ENCODE data around the gene ALDH8A1. TPM values are rescaled to one million over a fixed set of nuclear protein-coding genes. Genes with fewer than 3 reads are reported as not detected.

ALDH8A1 gene
- polyA plus RNA-seq, 1 of the 3 experiments (the other 2 are of a cell fraction) = 0.25 TPM

DNA sequence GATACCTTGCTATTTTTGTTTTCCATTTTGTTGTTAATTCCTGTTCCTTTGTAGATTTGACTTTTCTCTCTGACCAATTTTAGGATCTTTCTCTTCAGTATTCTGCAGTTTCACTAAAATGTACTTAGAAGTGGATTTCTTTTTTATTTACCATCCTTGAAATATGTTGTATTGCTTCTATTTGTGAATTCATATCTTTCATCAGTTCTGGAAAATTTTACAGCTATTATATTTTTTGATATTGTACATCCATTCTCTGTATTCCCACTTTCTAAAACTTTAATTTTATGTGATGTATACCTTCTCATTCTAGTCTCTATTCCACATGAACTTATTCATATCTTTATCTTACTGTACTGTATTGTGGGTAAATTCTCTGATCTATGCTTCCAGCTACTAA, 9.7 kb upstream of the ALDH8A1 start:
- Histone ChIP-seq H3F3A (replicated peaks; ENCODE audit: insufficient read depth) (no peaks in the 10 kb centered on the region), H2AFZ (ENCODE audit: low read depth) (no peak overlapping the region), H3K27me3 (ENCODE audit: insufficient read depth) (no peaks in the 10 kb centered on the region), H3K9me2 (no peaks in the 10 kb centered on the region), H3K4me1 (ENCODE audit: control insufficient read depth in 1 of 2, insufficient read depth in 2 of 2, low read depth in 1 of 2, low read length in 1 of 2) (peaks cover 0 to under 1% of the 10 kb centered on the region in 2 experiments; a peak in 1 of 4 replicates), H3K36me3 (replicated peaks in 1 of 2; ENCODE audit: control insufficient read depth in 1 of 2, insufficient read depth in 2 of 2, low read length in 1 of 2) (peaks cover 28 to 65% of the 10 kb centered on the region in 2 experiments), H3K4me3 (ENCODE audit: low read depth in 2 of 2, low read length in 1 of 2) (no peak overlapping the region), H3K27ac (ENCODE audit: low read depth in 2 of 2, low read length in 1 of 2) (no peak overlapping the region), H3K4me2 (no peak overlapping the region), H4K20me1 (ENCODE audit: insufficient read depth) (no peaks in the 10 kb centered on the region), H3K9me3 (peaks cover 18% of the 10 kb centered on the region; the same call in 1 of the 2 replicates), H3K9ac (no peak overlapping the region), H3K79me2 (ENCODE audit: insufficient read depth) (no peaks in the 10 kb centered on the region)
- DNase-seq = no peak
- POLR2A ChIA-PET = no interaction called here
- CTCF ChIA-PET = interaction anchor here (1.5 kb wide), 1 partner anchor 10 kb away, joined by 4 read pairs; the partner anchor contains the start of gene ALDH8A1
- TF ChIP-seq GATA2 (CRISPR knock-in tag; IDR thresholded peaks at IDR 0.05) = no peak

DNA sequence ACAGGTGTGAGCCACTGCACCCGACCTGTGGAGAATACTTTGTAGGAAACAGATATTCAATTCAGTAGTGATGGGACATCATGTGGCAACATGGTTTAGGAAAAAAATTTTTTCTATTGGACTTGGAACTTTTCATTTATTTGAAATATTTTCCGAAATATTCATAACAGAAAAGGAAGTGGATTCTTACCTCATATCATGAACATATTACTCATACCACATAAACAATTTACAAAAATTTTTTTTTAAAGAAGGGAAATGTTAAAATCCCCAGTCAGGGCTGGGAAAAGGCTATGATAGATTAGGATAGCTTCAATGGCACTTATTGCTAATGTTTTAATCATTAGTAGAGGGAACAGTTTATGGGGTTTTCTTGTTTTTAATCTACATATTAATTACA, 6.8 kb upstream of the ALDH8A1 start:
- Histone ChIP-seq H3K36me3 (replicated peaks in 1 of 2; ENCODE audit: control insufficient read depth in 1 of 2, insufficient read depth in 2 of 2, low read length in 1 of 2) (peaks cover 14 to 36% of the 10 kb centered on the region in 2 experiments), H2AFZ (ENCODE audit: low read depth) (no peak overlapping the region), H3K79me2 (ENCODE audit: insufficient read depth) (no peaks in the 10 kb centered on the region), H3K4me1 (ENCODE audit: control insufficient read depth in 1 of 2, insufficient read depth in 2 of 2, low read depth in 1 of 2, low read length in 1 of 2) (no peaks in the 10 kb centered on the region), H3K9me3 (peaks cover 18% of the 10 kb centered on the region; the same call in 1 of the 2 replicates), H3K9ac (no peak overlapping the region), H3K27me3 (ENCODE audit: insufficient read depth) (no peaks in the 10 kb centered on the region), H4K20me1 (ENCODE audit: insufficient read depth) (no peaks in the 10 kb centered on the region), H3F3A (replicated peaks; ENCODE audit: insufficient read depth) (no peaks in the 10 kb centered on the region), H3K4me2 (no peak overlapping the region), H3K9me2 (no peaks in the 10 kb centered on the region), H3K27ac (ENCODE audit: low read depth in 2 of 2, low read length in 1 of 2) (no peak overlapping the region), H3K4me3 (ENCODE audit: low read depth in 2 of 2, low read length in 1 of 2) (no peak overlapping the region)
- 91% methylated on average over 2 of the region's 2 CpGs for WGBS (ENCODE audit: low lambda C conversion rate)
- no peak for TF ChIP-seq NFIC (IDR thresholded peaks at IDR 0.05; ENCODE audit: borderline replicate concordance)
- TF ChIP-seq MEF2A (IDR thresholded peaks at IDR 0.05; ENCODE audit: borderline replicate concordance, low read depth) = no peak
- TF ChIP-seq POLR2AphosphoS5 (IDR thresholded peaks at IDR 0.05; ENCODE audit: low read depth, low read length) = no peak
- no peak for TF ChIP-seq FOSL2 (IDR thresholded peaks at IDR 0.05; ENCODE audit: borderline replicate concordance, low read depth)
- no peak for TF ChIP-seq TCF12 (IDR thresholded peaks at IDR 0.05)
- no peak for TF ChIP-seq RXRA (IDR thresholded peaks at IDR 0.05; ENCODE audit: borderline replicate concordance, low read depth)
- no peak for TF ChIP-seq JUND (IDR thresholded peaks at IDR 0.05)
- no peak for TF ChIP-seq RCOR1 (IDR thresholded peaks at IDR 0.05; ENCODE audit: low read length)
- no peak for TF ChIP-seq GABPA (IDR thresholded peaks at IDR 0.05; ENCODE audit: low read depth)
- TF ChIP-seq, protein P1, sequence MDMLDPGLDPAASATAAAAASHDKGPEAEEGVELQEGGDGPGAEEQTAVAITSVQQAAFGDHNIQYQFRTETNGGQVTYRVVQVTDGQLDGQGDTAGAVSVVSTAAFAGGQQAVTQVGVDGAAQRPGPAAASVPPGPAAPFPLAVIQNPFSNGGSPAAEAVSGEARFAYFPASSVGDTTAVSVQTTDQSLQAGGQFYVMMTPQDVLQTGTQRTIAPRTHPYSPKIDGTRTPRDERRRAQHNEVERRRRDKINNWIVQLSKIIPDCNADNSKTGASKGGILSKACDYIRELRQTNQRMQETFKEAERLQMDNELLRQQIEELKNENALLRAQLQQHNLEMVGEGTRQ (IDR thresholded peaks at IDR 0.05; ENCODE audit: borderline replicate concordance, low read depth, low read length) = no peak
- TF ChIP-seq RFX5 (IDR thresholded peaks at IDR 0.05; ENCODE audit: low read length) = no peak
- no peak for TF ChIP-seq CHD2 (IDR thresholded peaks at IDR 0.05; ENCODE audit: low read length, partially characterized antibody)
- TF ChIP-seq, protein P2, sequence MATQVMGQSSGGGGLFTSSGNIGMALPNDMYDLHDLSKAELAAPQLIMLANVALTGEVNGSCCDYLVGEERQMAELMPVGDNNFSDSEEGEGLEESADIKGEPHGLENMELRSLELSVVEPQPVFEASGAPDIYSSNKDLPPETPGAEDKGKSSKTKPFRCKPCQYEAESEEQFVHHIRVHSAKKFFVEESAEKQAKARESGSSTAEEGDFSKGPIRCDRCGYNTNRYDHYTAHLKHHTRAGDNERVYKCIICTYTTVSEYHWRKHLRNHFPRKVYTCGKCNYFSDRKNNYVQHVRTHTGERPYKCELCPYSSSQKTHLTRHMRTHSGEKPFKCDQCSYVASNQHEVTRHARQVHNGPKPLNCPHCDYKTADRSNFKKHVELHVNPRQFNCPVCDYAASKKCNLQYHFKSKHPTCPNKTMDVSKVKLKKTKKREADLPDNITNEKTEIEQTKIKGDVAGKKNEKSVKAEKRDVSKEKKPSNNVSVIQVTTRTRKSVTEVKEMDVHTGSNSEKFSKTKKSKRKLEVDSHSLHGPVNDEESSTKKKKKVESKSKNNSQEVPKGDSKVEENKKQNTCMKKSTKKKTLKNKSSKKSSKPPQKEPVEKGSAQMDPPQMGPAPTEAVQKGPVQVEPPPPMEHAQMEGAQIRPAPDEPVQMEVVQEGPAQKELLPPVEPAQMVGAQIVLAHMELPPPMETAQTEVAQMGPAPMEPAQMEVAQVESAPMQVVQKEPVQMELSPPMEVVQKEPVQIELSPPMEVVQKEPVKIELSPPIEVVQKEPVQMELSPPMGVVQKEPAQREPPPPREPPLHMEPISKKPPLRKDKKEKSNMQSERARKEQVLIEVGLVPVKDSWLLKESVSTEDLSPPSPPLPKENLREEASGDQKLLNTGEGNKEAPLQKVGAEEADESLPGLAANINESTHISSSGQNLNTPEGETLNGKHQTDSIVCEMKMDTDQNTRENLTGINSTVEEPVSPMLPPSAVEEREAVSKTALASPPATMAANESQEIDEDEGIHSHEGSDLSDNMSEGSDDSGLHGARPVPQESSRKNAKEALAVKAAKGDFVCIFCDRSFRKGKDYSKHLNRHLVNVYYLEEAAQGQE (IDR thresholded peaks at IDR 0.05; ENCODE audit: low read depth, low read length) = no peak
- ChIA-PET CTCF (interaction anchor here (0.9 kb wide), 1 partner anchor 16 kb away, joined by 3 read pairs; no protein-coding TSS in a partner anchor), POLR2A (no interaction called here)
- DNase-seq = no peak
